ENCODE measurements around the gene ATP5MC2.
"Not testable (repeated sequence)": the region's sequence is repeated elsewhere in the genome, so short reads cannot be mapped to it uniquely, and the experiment has no call there.

ATP5MC2 gene

GRCh38 chr12:53644133-53644532 is 31.8 kb downstream of the ATP5MC2 start:
- no peak for DNase-seq

- DNase-seq = no peak
Measured at GRCh38 chr12:53643232-53643979, 32.5 kb downstream of the ATP5MC2 start.

GRCh38 chr12:53638057-53638456 is 37.8 kb downstream of the ATP5MC2 start:
- no peak for DNase-seq

DNA sequence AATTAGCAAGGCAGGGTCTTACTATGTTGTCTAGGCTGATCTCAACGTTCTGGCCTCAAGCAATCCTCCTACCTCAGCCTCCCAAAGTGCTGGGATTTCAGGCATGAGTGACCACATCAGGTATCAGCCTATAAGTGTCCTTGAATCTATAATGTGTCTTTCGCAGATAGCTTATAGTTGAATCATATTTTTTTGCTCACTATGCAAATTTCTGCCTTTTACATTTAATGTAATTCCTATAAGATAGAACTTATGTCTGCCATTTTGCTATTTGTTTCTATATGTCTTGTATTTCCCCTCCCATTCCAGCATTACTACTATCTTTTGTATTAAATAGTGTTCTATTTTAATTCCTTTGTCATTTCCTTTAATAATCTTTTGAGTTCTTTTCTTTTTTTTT is 39.2 kb downstream of the ATP5MC2 start:
- DNase-seq = no peak

DNA sequence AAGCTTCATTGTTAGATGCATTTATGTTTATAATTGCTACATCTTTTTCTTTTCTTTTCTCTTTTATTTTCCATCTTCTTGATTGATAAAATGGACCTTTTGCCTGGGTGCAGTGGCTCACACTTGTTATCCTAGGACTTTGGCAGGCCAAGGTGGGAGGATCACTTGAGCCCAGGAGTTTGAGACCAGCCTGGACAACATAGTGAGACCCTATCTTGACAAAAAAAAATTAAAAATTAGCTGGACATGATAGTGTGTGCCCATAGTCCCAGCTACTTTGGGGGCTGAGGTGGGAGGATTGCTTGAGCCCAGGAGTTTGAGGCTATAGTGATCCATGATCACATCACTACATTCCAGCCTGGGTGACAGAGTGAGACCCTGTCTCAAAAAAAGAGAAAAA is 40.2 kb downstream of the ATP5MC2 start:
- DNase-seq = not testable (repeated sequence)

DNA sequence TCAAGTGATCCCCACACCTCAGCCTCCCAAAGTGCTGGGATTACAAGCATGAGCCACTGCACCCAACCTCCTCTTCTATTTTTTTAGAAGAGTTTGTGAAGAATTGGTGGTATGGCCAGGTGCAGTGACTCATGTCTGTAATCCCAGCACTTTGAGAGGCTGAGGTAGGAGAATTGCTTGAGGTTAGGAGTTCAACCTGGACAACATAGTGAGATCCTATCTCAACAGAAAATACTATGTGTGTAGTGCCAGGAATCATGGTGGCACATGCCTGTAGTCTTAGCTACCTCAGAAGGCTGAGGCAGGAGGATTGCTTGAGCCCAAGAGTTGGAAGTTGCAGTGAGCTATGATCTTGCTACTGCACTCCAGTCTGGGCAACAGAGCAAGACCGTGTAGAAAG is 44.2 kb downstream of the ATP5MC2 start:
- no peak for DNase-seq

- no peak for DNase-seq
Measured at GRCh38 chr12:53627919-53628318, 48.0 kb downstream of the ATP5MC2 start.

DNA sequence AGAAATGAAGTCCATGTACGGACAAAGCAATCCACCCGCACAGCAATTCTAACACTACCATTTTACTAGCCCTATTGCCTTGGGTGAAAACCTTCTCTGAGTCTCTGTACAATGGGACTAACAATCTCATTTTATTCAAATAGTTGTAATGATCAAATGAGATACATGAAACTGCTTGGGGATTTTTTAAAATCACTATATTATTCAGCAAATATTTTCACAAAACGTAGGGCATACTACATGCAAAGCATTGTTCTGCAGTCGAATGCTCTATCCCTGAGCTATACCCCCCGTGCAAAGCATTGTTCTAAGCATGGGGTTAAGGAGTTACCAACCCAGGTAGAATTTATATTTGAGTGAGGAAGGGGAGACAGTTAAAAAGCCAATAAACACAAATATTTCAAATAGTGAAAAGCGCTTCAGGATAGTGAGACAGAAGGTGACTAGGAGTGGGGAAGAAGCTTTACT is 49.1 kb downstream of the ATP5MC2 start:
- no peak for DNase-seq

GRCh38 chr12:53625946-53626701 is 49.8 kb downstream of the ATP5MC2 start, which contains the start of gene ATF7:
Gene ATF7, minus strand, starts transcription at chr12:53626382. Its CDS starts 25,382 bp downstream, at chr12:53601000.
- DNase-seq = peak; percentile 96

- no peak for DNase-seq
Measured at GRCh38 chr12:53625373-53625945, 50.4 kb downstream of the ATP5MC2 start.

DNA sequence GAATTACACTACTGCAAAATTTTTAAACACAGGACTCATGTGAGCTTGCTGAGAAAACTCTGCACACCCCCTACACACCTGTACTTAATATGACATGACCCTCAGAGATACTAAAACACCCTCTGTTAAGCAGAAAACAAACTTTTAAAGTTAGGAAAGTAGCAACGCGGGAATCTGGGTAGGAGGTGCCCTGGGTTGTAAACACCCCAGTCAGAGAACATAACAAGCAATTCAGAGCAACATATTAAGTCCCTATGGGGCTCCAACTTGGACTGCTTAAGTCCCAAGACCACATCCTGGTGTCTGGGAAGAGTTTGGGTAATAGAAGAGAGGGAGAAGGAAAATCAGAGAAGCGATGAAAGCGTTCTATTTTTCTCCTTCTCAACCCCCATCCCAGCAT is 50.9 kb downstream of the ATP5MC2 start:
- no peak for DNase-seq

DNA sequence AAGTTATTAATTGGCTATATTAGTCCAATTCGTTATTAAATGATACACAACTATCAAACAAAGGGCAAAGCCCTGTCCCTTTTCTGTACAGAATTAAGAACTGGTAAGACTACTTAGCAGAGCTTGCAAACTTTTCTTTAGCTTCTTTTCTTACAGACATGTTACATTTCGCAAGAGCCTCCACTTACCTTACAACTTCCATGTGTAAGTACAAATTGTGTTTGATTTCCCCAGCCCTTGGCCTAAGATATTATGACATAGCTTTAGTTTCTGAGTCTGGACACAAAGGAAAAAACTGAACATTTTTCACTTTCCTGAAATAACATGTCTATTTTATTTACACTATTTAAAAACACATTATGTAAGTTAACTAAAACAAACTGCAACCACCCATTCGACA is 51.4 kb downstream of the ATP5MC2 start:
- no peak for DNase-seq

DNA sequence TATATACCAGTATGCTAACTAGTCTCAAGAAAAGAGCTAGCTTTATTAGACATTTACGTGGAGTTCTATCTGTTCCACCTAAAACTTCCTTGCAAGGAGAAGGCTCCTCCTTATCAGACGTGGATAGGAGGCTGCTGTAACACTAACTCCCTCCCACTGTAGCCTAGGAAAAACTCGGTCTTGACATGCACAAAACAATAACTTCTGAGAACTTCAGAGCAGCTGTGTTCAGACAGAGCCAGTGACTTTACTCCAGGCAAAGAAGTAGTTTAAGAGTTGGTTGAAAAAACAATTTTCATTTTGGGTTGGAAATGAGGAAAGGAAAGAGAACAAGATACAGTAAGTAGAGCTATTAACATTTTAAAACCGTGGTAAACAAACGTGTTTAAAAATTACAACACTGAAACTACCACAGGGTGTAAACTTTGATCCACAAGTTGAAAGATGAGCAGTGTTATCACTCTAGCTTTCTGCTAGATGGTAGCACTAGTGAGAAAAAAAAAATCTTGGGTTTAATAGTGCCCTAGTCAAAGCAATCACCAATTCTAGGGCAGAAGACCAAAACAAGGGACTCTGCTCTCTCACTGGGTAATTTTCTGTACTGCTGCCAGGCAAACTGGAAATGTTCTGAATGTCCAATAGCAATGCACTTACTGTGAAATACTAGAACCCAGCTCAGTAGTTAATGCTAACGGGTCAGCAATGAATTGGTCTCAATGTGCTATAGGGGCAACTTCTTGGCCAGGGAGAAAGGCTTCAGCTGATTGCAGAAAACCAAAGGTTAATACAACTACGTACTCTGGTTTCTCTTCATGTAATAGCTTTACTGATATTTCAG is 52.1 kb downstream of the ATP5MC2 start:
- no peak for DNase-seq

DNA sequence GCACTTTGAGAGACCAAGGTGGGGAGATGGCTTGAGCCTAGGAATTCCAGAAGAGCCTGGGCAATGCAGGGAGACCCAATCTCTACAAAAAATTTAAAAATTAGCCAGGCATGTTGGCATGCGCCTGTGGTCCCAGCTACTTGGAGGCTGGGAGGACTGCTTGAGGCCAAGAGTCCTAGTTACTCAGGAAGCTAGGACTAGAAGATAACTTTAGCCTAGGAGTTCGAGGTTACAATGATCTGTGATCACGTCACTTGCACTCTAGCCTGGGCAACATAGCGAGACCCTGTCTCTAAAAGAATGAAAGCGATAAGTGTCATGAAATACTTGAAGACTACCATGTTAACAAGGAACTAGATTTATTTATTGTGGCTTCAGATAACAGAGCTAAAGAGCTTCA is 53.2 kb downstream of the ATP5MC2 start:
- no peak for DNase-seq

DNA sequence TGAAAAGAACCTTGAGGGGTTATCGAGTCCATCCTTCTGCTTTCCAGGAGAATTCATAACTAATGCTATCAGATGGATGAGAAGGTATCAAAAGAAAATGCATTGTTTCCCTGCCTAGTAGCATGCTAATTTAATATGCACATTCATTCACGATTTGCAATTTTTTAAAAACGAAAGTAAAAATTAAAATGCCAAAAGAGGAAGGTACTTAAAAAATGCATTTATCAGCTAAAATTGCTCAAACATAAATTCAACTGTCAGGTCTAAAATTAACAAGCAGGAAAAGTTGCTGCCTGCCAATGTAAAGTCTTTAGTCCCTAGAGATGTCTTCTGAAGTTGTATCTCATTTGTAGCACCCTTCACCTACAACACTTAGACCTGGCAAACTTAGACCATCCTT is 57.6 kb downstream of the ATP5MC2 start:
- DNase-seq = no peak

GRCh38 chr12:53617700-53618099 is 58.2 kb downstream of the ATP5MC2 start:
- no peak for DNase-seq

DNA sequence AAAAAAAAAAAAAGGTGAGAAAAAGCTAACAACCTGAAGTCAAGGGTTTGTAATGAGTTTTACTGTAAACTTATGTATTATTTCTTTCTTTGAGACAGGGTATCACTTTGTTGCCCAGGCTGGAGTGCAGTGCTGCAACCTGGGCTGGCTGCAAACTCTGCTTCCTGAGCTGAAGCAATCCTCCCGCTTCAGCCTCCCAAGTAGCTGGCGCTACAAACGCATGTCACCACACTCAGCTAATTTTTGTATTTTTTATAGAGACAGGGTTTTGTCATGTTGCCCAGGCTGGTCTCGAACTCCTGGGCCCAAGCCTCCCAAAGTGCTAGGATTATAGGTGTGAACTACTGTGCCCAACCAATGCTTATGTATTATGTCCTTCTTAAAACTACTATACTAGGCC is 58.9 kb downstream of the ATP5MC2 start:
- DNase-seq = no peak
